A673 (cell line): ENCODE results near the gene CARD9.

Experiments
- CTCF ChIP-seq: fragments of 300-800, 200-600 bp; sonication (generic); conservative IDR thresholded peaks from 2 replicates; pipeline ENCODE4 v1.5.1; 2017; ENCODE audit warnings: low read depth, mild to moderate bottlenecking, antibody characterized with exemption, low read length, moderate library complexity, mixed read lengths
- EZH2 ChIP-seq: fragments of 200-600 bp; sonication (generic); IDR thresholded peaks from 2 replicates; pipeline ENCODE4 v1.6.1; 2017; ENCODE audit warnings: borderline replicate concordance, low read depth, mild to moderate bottlenecking, mixed read lengths, antibody characterized with exemption, low read length; ENCODE audit not compliant: poor library complexity, severe bottlenecking

GRCh38 chr9:136381966-136382513 lies 8.6 kb upstream of the CARD9 start:
- TF ChIP-seq CTCF = no peak
- TF ChIP-seq EZH2 = no peak
